HepG2 (cell line): ENCODE results near the gene PROCR. TPM values are rescaled to one million over a fixed set of nuclear protein-coding genes. Genes with fewer than 3 reads are reported as not detected.
A peak's percentile ranks its signal among the peaks of the same experiment; 100 is the strongest.

Experiments used
- CEBPG ChIP-seq: IDR thresholded peaks from 2 replicates; pipeline ENCODE4 v1.6.1; 2016
- ELF4 ChIP-seq: sonication (generic); formaldehyde crosslinking; IDR thresholded peaks from 2 replicates; pipeline ENCODE4 v1.5.0; 2020; ENCODE audit warnings: missing genetic modification reagents, mild to moderate bottlenecking, moderate library complexity, borderline replicate concordance
- ERF ChIP-seq: IDR thresholded peaks from 2 replicates; pipeline ENCODE4 v1.6.1; 2018; ENCODE audit warnings: missing biosample characterization, missing genetic modification reagents
- GATAD1 ChIP-seq: IDR thresholded peaks from 2 replicates; pipeline ENCODE4 v1.6.1; 2016; ENCODE audit warnings: missing genetic modification reagents, missing compliant biosample characterization
- ISL2 ChIP-seq: sonication (generic); formaldehyde crosslinking; IDR thresholded peaks from 2 replicates; pipeline ENCODE4 v1.5.0; 2020; ENCODE audit warnings: missing genetic modification reagents
- MED8 ChIP-seq: sonication (generic); formaldehyde crosslinking; IDR thresholded peaks from 2 replicates; pipeline ENCODE4 v1.8.1; 2023; ENCODE audit warnings: mild to moderate bottlenecking, missing genetic modification reagents; ENCODE audit not compliant: insufficient replicate concordance
- MIXL1 ChIP-seq: IDR thresholded peaks from 2 replicates; pipeline ENCODE4 v1.6.1; 2016
- NR2C2 ChIP-seq: sonication (generic); formaldehyde crosslinking; IDR thresholded peaks from 2 replicates; pipeline ENCODE4 v1.4.0; 2020; ENCODE audit warnings: missing genetic modification reagents, mild to moderate bottlenecking, moderate library complexity, borderline replicate concordance
- RFXANK ChIP-seq: IDR thresholded peaks from 2 replicates; pipeline ENCODE4 v1.6.1; 2016
- SALL1 ChIP-seq: sonication (generic); formaldehyde crosslinking; IDR thresholded peaks from 2 replicates; pipeline ENCODE4 v1.8.0; 2022; ENCODE audit warnings: mild to moderate bottlenecking, missing genetic modification reagents
- SRY ChIP-seq: sonication (generic); formaldehyde crosslinking; IDR thresholded peaks from 2 replicates; pipeline ENCODE4 v1.8.0; 2022; ENCODE audit warnings: mild to moderate bottlenecking, missing genetic modification reagents
- ZC3H13 ChIP-seq: sonication (generic); formaldehyde crosslinking; IDR thresholded peaks from 2 replicates; pipeline ENCODE4 v1.8.1; 2023; ENCODE audit warnings: mild to moderate bottlenecking, missing genetic modification reagents, moderate library complexity
- ZFP36L2 ChIP-seq: sonication (generic); formaldehyde crosslinking; IDR thresholded peaks from 2 replicates; pipeline ENCODE4 v1.4.0; 2020; ENCODE audit warnings: missing genetic modification reagents
- ZFX ChIP-seq: sonication (generic); formaldehyde crosslinking; IDR thresholded peaks from 2 replicates; pipeline ENCODE4 v1.4.0; 2020; ENCODE audit warnings: mild to moderate bottlenecking, low read depth, missing genetic modification reagents, moderate library complexity
- ZNF564 ChIP-seq: sonication (generic); formaldehyde crosslinking; IDR thresholded peaks from 2 replicates; pipeline ENCODE4 v1.8.1; 2023; ENCODE audit warnings: mild to moderate bottlenecking, missing genetic modification reagents
- ZSCAN22 ChIP-seq: sonication (generic); formaldehyde crosslinking; IDR thresholded peaks from 2 replicates; pipeline ENCODE4 v1.4.0; 2020; ENCODE audit warnings: mild to moderate bottlenecking, missing genetic modification reagents
- polyA plus RNA-seq, 8 experiments: library from polyadenylated mRNA; depleted of rRNA in 3 of 8; stranded (reverse) in 7 of 8; unstranded in 1 of 8; fragments of >200 nt; fragmentation: Illumina TruSeq in 4 of 8; extraction: Trizol in 4 of 8; gene quantifications; 2 replicates each; pipeline versions ENCODE4 v1.2.1 to v1.2.3, GENCODE V29; 2011 to 2016; ENCODE audit warnings: low read depth in 4 of 8, missing spikeins in 1 of 8, mixed read lengths in 1 of 8; ENCODE audit not compliant: insufficient read depth in 1 of 8
- total RNA-seq, 5 experiments: library from RNA; depleted of rRNA; stranded (reverse); fragments of >200 nt; fragmentation: Illumina TruSeq; extraction: Trizol; gene quantifications; 2 replicates each; pipeline ENCODE4 v1.2.3, GENCODE V29; 2016; ENCODE audit warnings: low read depth in 1 of 5
- TF ChIP-seq, protein P1 (sequence below): IDR thresholded peaks from 2 replicates; pipeline ENCODE4 v1.4.0; 2020; ENCODE audit warnings: mild to moderate bottlenecking, missing genetic modification reagents
- TF ChIP-seq, protein P2 (sequence below): sonication (generic); formaldehyde crosslinking; IDR thresholded peaks from 2 replicates; pipeline ENCODE4 v1.5.0; 2020; ENCODE audit warnings: missing genetic modification reagents
- TF ChIP-seq, protein P3 (sequence below): sonication (generic); formaldehyde crosslinking; IDR thresholded peaks from 2 replicates; pipeline ENCODE4 v1.4.0; 2020; ENCODE audit warnings: mild to moderate bottlenecking, missing genetic modification reagents
- TF ChIP-seq, protein P4 (sequence below): IDR thresholded peaks from 2 replicates; pipeline ENCODE4 v1.6.1; 2012; ENCODE audit warnings: low read depth, low read length, improper control_type of control experiment
- TF ChIP-seq, protein P5 (sequence below): sonication (generic); formaldehyde crosslinking; conservative IDR thresholded peaks from 2 replicates; pipeline ENCODE4 v1.4.0; 2020; ENCODE audit warnings: missing genetic modification reagents
- TF ChIP-seq, protein P6 (sequence below): IDR thresholded peaks from 2 replicates; pipeline ENCODE4 v1.6.1; 2016; ENCODE audit warnings: low read depth

The PROCR gene
- total and polyA plus RNA-seq, 2 of the 13 experiments (the other 11 are each of a cell fraction or from before 2014, with no cell fraction given), result 1.4 to 1.7 TPM

DNA sequence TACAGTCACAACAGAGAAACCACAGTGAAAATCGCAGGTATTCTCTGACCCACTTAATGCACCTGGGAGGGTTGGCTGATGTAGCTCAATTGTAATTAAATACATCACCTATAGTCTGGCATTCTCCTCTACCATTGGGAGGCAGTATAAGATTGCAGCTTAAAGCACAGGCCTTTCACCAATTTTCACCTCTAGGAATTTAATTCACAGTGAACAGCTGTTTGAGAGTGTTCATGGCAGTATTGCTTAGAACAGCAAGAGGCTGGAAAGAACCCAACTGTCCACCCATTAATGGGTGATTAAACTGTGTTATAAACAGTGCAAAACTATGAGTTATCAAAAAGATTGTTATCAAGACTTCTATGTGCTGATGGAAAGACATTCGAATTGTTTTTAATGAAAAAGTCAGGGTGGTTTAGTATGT lies 26.7 kb upstream of the PROCR start (continued):
- TF ChIP-seq ISL2 (CRISPR knock-in tag) (peak; percentile 23; the same call in 1 of the 2 replicates), ELF4 (CRISPR knock-in tag) (0 out of 2 replicates have a peak, but pooled peaks have one; percentile 55), NR2C2 (CRISPR knock-in tag) (no peak), MED8 (CRISPR knock-in tag) (no peak), SRY (CRISPR knock-in tag) (no peak), ERF (CRISPR knock-in tag) (peak; percentile 59; the same call in 1 of the 2 replicates), ZC3H13 (0 out of 2 replicates have a peak, but pooled peaks have one; percentile 51), ZSCAN22 (no peak), MIXL1 (CRISPR knock-in tag) (peak; percentile 93), CEBPG (CRISPR knock-in tag) (peak; percentile 35), ZNF564 (CRISPR knock-in tag) (no peak), ZFX (CRISPR knock-in tag) (peak; percentile 47), GATAD1 (0 out of 2 replicates have a peak, but pooled peaks have one; percentile 41), SALL1 (CRISPR knock-in tag) (no peak), ZFP36L2 (no peak), RFXANK (no peak)
- TF ChIP-seq, protein P1, sequence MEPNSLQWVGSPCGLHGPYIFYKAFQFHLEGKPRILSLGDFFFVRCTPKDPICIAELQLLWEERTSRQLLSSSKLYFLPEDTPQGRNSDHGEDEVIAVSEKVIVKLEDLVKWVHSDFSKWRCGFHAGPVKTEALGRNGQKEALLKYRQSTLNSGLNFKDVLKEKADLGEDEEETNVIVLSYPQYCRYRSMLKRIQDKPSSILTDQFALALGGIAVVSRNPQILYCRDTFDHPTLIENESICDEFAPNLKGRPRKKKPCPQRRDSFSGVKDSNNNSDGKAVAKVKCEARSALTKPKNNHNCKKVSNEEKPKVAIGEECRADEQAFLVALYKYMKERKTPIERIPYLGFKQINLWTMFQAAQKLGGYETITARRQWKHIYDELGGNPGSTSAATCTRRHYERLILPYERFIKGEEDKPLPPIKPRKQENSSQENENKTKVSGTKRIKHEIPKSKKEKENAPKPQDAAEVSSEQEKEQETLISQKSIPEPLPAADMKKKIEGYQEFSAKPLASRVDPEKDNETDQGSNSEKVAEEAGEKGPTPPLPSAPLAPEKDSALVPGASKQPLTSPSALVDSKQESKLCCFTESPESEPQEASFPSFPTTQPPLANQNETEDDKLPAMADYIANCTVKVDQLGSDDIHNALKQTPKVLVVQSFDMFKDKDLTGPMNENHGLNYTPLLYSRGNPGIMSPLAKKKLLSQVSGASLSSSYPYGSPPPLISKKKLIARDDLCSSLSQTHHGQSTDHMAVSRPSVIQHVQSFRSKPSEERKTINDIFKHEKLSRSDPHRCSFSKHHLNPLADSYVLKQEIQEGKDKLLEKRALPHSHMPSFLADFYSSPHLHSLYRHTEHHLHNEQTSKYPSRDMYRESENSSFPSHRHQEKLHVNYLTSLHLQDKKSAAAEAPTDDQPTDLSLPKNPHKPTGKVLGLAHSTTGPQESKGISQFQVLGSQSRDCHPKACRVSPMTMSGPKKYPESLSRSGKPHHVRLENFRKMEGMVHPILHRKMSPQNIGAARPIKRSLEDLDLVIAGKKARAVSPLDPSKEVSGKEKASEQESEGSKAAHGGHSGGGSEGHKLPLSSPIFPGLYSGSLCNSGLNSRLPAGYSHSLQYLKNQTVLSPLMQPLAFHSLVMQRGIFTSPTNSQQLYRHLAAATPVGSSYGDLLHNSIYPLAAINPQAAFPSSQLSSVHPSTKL (CRISPR knock-in tag), result peak; percentile 17; the same call in 1 of the 2 replicates
- TF ChIP-seq, protein P2, sequence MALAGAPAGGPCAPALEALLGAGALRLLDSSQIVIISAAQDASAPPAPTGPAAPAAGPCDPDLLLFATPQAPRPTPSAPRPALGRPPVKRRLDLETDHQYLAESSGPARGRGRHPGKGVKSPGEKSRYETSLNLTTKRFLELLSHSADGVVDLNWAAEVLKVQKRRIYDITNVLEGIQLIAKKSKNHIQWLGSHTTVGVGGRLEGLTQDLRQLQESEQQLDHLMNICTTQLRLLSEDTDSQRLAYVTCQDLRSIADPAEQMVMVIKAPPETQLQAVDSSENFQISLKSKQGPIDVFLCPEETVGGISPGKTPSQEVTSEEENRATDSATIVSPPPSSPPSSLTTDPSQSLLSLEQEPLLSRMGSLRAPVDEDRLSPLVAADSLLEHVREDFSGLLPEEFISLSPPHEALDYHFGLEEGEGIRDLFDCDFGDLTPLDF (CRISPR knock-in tag), result no peak
- TF ChIP-seq, protein P3, sequence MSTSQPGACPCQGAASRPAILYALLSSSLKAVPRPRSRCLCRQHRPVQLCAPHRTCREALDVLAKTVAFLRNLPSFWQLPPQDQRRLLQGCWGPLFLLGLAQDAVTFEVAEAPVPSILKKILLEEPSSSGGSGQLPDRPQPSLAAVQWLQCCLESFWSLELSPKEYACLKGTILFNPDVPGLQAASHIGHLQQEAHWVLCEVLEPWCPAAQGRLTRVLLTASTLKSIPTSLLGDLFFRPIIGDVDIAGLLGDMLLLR (CRISPR knock-in tag), result no peak
- TF ChIP-seq, protein P4, sequence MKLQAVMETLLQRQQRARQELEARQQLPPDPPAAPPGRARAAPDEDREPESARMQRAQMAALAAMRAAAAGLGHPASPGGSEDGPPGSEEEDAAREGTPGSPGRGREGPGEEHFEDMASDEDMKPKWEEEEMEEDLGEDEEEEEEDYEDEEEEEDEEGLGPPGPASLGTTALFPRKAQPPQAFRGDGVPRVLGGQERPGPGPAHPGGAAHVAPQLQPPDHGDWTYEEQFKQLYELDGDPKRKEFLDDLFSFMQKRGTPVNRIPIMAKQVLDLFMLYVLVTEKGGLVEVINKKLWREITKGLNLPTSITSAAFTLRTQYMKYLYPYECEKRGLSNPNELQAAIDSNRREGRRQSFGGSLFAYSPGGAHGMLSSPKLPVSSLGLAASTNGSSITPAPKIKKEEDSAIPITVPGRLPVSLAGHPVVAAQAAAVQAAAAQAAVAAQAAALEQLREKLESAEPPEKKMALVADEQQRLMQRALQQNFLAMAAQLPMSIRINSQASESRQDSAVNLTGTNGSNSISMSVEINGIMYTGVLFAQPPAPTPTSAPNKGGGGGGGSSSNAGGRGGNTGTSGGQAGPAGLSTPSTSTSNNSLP, result peak; percentile 96
- TF ChIP-seq, protein P5, sequence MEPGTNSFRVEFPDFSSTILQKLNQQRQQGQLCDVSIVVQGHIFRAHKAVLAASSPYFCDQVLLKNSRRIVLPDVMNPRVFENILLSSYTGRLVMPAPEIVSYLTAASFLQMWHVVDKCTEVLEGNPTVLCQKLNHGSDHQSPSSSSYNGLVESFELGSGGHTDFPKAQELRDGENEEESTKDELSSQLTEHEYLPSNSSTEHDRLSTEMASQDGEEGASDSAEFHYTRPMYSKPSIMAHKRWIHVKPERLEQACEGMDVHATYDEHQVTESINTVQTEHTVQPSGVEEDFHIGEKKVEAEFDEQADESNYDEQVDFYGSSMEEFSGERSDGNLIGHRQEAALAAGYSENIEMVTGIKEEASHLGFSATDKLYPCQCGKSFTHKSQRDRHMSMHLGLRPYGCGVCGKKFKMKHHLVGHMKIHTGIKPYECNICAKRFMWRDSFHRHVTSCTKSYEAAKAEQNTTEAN (CRISPR knock-in tag), result 0 out of 2 replicates have a peak, but pooled peaks have one; percentile 18
- TF ChIP-seq, protein P6, sequence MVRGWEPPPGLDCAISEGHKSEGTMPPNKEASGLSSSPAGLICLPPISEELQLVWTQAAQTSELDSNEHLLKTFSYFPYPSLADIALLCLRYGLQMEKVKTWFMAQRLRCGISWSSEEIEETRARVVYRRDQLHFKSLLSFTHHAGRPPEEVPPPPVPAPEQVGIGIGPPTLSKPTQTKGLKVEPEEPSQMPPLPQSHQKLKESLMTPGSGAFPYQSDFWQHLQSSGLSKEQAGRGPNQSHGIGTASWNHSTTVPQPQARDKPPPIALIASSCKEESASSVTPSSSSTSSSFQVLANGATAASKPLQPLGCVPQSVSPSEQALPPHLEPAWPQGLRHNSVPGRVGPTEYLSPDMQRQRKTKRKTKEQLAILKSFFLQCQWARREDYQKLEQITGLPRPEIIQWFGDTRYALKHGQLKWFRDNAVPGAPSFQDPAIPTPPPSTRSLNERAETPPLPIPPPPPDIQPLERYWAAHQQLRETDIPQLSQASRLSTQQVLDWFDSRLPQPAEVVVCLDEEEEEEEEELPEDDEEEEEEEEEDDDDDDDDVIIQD, result peak; percentile 56; the same call in 1 of the 2 replicates
